ENCODE results near the gene KNDC1.
"Not testable (repeated sequence)": the region's sequence is repeated elsewhere in the genome, so short reads cannot be mapped to it uniquely, and the experiment has no call there.

Gene KNDC1

DNA sequence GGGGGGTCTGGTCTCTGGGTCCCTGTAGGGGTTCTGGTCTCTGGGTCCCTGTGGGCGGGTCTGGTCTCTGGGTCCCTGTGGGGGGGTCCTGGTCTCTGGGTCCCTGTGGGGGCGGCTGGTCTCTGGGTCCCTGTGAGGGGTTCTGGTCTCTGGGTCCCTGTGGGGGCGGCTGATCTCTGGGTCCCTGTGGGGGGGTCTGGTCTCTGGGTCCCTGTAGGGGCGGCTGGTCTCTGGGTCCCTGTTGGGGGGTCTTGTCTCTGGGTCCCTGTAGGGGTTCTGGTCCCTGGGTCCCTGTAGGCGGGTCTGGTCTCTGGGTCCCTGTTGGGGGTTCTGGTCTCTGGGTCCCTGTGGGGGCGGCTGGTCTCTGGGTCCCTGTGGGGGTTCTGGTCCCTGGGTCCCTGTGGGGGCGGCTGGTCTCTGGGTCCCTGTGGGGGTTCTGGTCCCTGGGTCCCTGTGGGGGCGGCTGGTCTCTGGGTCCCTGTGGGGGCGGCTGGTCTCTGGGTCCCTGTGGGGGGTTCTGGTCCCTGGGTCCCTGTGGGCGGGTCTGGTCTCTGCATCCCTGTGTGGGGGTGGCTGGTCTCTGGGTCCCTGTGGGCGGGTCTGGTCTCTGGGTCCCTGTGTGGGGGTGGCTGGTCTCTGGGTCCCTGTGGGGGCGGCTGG lies 22.4 kb upstream of the KNDC1 start:
- DNase-seq; in situ Hi-C loops (cut with HindIII; ENCODE audit: low pct_ligation_motif_present, low pct_unique_long_range_greater_than_20kb, low sequenced_read_pairs): not testable (repeated sequence)

DNA sequence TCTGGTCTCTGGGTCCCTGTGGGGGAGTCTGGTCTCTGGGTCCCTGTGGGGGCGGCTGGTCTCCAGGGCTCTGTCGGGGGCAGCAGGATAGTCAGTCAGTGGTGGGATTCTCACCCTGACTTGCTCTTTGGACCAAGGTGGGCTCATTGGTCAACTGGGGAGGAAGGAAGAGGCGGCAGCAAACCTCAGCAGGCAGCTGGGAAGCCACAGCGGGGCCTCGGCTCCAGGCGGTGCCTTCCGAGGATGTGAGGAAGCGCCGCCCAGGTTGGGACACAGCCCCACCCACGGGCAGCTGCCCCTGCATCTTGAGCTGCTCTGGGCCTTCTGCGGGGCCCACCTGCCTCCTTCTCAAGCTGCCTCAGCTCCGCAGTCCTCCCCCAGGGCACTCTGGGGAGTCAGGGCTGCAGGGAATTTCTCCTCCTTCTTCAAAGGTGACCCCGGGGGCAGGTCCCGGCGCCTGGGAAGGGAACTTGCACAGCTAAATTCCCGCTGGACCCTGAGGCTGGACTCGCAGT lies 20.4 kb upstream of the KNDC1 start:
- no peak for DNase-seq
- in situ Hi-C loops (cut with HindIII; ENCODE audit: low pct_ligation_motif_present, low pct_unique_long_range_greater_than_20kb, low sequenced_read_pairs) = no loop called here

DNA sequence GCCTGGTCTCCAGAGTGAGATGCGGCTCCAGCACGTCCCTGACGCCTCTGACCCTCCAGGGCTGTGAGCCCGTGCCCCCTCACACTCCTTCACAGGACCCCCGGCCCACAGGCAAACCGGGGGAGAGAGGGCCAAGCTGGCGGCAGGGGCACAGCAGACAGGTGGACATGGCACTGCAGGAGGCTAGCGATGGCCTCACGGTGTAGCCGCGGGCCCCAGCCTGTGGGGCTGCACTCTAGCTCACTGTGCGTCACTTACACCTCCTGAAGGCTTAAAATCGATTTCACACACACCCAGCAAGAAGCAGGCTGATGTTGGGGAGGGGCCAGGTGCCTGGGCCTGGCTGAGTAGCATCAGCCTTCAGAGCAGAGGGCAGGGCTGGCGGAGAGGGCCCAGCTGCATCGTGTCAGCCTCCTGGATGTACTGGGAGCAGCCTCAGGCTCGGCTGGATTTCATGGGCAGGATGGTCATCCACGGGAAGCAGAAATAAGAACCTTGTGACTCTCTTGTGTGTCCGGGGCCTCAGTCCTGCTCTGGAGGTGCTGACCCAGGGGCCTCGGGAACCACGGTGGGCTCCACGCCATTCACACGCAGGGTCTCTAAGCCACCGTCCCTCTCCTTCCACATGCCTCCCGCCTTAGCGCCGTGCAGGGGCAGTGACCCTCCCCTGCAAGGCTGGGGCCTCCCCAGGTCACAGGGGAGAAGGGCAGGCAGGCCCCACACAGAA lies 19.4 kb upstream of the KNDC1 start:
- in situ Hi-C loops (cut with HindIII; ENCODE audit: low pct_ligation_motif_present, low pct_unique_long_range_greater_than_20kb, low sequenced_read_pairs) = no loop called here
- no peak for DNase-seq

DNA sequence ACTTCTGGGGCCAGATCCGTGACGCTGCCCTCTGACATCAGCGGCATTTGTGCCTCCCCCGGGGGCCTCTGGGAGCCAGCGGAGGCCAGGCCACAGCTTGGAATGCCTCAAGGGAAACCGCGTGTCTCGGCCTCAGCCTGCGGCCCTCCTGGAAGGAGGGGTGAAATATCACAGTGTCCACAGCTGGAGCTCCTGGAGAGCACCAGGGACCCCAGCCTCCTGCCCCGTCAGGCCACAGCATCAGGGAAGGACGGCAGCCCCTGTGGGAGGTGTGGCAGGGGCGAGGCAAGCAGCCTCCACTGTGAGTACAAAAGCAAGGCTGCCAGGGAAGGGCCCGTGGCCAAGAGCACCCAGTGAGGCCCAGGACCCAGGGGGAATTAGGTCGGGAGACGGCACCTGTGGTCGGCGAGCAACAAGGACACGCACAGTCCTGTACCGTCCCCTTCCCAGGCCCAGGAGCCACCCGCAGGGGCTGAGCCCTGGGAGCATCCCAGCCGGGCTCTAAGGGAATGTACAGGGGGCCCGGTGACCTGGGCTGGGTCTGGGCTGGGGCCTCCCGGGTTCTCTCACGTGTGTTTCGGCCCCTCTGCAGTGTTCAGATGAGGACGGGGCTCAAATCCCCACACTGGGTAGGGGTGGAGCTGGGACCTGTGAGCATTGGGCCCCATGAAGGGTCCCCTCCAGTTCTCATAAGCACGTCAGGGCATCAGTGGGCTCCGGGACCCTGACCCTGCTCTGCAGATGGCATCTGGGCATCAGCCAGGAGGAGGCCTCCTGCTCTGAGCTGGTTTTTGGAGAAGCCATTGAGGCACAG lies 18.7 kb upstream of the KNDC1 start:
- no peak for DNase-seq
- in situ Hi-C loops (cut with HindIII; ENCODE audit: low pct_ligation_motif_present, low pct_unique_long_range_greater_than_20kb, low sequenced_read_pairs) = no loop called here

DNA sequence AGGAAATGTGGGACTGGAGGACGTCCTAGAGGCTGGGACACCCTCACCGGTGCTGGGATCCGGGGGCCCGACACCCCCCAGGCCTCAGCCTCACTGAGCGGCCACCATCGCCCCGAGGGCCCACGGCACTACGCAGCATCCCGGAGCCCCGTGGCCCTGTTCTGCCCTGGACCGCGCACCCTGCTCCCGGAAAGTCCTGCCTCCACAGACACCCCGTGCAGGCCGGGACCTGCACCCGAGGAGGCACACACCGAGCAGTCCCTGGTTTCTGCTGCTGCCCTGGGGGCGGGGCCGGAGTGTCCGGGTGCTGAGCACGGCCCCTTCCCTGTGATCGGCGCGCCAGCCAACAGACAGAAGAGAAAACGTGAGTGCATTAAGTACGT lies 18.1 kb upstream of the KNDC1 start:
- in situ Hi-C loops (cut with HindIII; ENCODE audit: low pct_ligation_motif_present, low pct_unique_long_range_greater_than_20kb, low sequenced_read_pairs) = no loop called here

DNA sequence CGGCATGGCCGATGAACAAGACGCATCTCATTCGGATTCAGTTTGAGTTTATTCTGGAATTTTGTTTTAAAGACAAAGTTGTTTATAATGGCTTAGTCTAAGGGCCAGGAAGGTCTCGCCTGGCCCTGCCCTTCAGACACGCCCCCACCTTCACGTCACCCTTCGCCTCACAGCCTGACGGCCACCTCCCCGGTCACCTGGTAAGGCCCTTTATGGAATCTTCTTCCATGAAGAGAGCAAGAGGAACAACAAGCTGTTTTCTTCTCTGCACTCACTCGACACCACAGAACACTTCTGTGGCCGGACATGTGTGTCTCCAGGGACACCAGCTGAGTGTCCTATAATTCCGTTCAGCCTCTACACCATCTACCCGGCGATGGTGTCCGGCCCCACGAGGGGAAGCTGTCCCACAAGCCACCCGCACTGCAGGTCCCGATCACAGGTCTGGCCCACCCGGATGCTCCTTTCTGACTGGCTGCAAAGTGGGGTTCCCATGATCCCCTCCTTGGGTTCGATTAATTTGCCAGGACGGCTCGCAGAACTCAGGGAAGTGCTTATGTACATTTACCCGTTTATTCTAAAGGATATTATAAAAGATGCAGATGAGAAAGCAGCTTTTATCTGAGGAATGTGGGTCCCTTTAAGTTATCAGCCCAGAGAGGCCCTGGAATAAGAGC lies 17.4 kb upstream of the KNDC1 start:
- no peak for DNase-seq
- in situ Hi-C loops (cut with HindIII; ENCODE audit: low pct_ligation_motif_present, low pct_unique_long_range_greater_than_20kb, low sequenced_read_pairs) = no loop called here

More for the DNA sequence above, 18.1 kb upstream of the KNDC1 start:
- DNase-seq = no peak

DNA sequence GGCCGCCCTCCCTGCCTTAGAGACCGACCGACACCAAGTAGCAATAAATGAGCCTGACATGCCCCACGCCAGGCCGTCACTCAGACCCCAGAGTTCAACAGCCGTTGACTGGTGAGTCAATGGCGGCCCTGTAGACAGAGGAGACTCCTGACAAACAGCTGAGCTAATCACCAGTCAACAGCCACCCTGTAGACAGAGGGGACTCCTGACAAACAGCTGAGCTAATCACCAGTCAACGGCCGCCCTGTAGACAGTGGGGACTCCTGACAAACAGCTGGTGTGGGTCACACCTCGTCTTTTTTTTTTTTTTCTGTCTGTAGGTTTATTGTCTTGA lies 16.9 kb upstream of the KNDC1 start:
- in situ Hi-C loops (cut with HindIII; ENCODE audit: low pct_ligation_motif_present, low pct_unique_long_range_greater_than_20kb, low sequenced_read_pairs) = no loop called here
- DNase-seq = no peak

DNA sequence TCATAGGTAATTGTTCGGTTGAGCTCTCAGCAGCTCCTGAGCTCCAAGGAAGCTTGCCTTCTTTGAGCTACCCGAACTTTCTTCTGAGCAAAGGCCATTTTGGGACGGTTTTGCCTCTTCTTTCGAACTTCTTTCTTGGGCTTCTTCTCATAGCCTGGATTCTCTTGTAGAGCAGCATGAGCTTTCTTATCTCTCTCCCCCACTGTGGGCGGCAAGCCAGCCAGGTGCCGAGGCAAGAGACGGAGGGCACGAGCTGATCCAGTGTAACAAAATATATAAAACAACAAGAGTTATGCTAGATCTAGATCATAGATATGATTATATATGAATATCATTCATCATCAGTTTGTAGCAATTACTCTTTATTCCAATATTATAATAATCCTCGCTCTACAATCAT lies 16.5 kb upstream of the KNDC1 start:
- no peak for DNase-seq
- in situ Hi-C loops (cut with HindIII; ENCODE audit: low pct_ligation_motif_present, low pct_unique_long_range_greater_than_20kb, low sequenced_read_pairs) = no loop called here

DNA sequence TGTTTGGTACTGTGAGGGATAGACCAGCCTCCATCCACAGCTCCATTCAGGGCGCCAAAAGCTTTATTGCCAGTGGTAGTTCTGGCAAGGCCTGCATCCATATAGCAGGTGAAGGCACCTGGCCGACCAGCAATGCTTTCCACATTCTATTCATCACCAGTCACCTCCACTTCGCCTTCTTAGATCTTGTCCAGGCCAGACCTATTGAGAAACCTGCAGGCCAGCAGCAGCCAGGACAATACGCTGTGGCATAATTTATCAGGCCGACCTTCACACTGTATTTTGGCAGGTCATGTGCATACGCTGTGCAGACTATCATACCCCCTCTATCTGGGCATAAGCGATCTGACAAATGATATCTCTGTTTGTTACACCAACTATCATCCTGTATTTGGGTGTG lies 15.2 kb upstream of the KNDC1 start:
- in situ Hi-C loops (cut with HindIII; ENCODE audit: low pct_ligation_motif_present, low pct_unique_long_range_greater_than_20kb, low sequenced_read_pairs) = no loop called here
- DNase-seq = no peak

DNA sequence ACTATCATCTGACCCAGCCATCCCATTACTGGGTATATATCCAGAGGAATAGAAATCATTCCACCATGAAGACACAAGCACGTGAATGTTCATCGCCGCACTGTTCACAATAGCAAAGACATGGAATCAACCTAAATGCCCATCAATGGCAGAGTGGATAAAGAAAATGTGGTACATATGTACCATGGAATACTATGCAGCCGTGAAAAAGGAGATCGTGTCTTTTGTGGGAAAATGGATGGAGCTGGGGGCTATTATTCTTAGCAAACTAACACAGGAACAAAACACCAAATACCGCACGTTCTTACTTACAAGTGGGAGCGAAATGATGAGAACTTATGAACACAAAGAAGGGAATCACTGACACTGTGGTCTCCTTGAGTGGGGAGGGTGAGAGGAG lies 9.8 kb upstream of the KNDC1 start:
- no peak for DNase-seq
- in situ Hi-C loops (cut with HindIII; ENCODE audit: low pct_ligation_motif_present, low pct_unique_long_range_greater_than_20kb, low sequenced_read_pairs) = no loop called here

DNA sequence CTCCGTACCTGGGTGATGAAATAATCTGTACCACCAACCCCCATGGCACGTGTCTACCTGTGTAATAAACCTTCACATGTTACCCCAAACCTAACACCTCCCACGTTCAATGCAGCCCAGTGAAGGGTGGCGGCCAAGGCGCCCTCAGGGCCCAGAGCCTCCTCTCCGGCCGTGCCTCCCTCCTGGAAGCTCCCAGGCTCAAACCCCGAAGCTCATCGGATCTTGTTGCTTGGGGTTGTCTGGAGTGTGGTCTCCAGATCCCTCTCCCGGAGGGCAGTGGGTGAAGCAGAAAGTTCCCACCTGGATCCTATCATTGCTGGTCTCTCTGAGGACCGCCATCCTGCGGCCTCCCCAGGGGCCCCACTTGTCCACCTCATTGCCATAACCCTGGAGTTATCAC lies 9.4 kb upstream of the KNDC1 start:
- no peak for DNase-seq
- in situ Hi-C loops (cut with HindIII; ENCODE audit: low pct_ligation_motif_present, low pct_unique_long_range_greater_than_20kb, low sequenced_read_pairs) = no loop called here

DNA sequence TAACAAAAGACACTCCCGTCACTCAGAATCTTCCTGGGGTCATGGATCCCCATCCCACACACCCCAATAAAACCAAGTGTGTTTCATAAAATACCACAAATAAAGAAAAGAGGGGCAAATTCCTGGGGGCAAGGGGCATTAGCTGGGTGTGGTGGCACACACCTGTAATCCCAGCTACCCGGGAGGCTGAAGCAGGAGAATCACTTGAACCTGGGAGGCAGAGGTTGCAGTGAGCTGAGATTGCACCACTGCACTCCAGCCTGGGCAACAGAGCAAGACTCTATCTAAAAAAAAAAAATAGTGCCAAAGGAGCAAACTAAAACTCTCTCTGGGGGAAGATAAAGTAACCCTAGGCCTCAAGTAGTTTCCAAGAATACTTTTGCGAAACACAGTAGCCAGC lies 8.9 kb upstream of the KNDC1 start:
- in situ Hi-C loops (cut with HindIII; ENCODE audit: low pct_ligation_motif_present, low pct_unique_long_range_greater_than_20kb, low sequenced_read_pairs); DNase-seq: not testable (repeated sequence)

DNA sequence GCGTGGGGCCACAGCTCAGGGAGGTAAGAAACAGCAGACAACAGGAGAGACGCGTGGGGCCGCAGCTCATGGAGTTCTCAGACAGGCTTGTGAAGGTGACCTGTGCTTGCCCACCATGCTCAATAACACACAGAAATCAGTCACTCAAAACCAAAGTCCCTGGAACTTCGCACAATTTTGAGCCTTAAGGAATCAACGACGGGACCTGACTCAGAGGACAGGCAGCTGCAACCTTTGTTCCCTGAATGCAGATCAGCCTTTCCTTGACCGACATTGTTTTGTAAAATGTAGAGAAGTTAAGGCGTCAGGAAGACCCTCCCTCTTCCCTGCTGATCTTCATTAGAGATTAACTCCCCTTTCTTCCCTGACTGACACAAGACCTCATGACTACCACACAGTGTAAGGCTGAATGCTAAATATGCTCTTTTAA lies 8.5 kb upstream of the KNDC1 start:
- in situ Hi-C loops (cut with HindIII; ENCODE audit: low pct_ligation_motif_present, low pct_unique_long_range_greater_than_20kb, low sequenced_read_pairs) = no loop called here
- DNase-seq = peak; percentile 44

DNA sequence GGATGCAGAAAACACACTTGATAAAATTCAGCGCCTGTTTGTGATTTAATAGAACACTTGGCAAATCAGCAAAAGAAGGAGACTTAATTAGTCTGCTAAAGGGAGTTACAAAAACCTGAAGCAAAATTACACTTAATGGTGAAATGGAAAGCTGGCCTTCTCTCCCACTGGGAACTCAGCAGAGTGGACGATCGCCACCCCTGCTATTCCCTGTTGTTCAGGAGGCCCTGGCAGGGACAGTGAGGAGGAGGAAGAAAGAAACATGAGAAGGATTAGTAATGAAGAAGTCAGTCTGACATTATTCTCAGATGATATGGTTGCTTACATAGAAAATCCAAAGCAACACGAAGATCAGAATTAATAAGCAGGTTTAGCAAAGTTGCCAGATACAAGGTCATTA lies 5.6 kb upstream of the KNDC1 start:
- DNase-seq = no peak
- in situ Hi-C loops (cut with HindIII; ENCODE audit: low pct_ligation_motif_present, low pct_unique_long_range_greater_than_20kb, low sequenced_read_pairs) = no loop called here

DNA sequence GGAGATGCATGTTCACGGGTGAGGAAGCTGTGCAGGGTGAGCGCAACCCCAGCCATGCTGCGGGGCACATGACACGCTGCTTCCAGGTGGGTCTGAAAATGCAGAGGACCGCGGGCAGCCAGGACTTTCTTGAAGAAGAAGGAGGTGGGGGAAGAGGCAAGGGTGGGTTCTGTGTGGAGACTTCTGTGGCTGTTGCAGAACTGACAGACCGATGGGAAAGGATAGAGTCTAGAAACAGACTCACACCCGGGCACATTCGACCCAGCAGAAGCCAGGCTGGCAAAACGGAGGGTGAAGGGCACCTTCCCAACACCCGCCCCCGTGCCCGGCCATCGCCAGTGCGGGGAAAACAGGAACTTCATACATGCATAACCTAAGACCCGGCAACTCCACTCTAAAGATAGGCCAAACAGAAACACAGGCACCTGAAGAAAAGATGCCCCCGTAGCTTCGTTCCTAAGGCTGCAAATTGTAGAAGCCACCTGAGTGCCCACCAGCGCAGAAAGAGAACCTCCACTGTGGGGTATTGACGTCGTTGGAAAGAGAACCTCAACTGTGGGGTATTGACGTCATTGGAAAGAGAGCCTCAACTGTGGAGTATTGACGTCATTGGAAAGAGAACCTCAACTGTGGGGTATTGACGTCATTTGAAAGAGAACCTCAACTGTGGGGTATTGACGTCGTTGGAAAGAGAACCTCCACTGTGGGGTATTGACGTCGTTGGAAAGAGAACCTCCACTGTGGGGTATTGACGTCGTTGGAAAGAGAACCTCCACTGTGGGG lies 4.8 kb upstream of the KNDC1 start:
- in situ Hi-C loops (cut with HindIII; ENCODE audit: low pct_ligation_motif_present, low pct_unique_long_range_greater_than_20kb, low sequenced_read_pairs) = no loop called here
- no peak for DNase-seq

DNA sequence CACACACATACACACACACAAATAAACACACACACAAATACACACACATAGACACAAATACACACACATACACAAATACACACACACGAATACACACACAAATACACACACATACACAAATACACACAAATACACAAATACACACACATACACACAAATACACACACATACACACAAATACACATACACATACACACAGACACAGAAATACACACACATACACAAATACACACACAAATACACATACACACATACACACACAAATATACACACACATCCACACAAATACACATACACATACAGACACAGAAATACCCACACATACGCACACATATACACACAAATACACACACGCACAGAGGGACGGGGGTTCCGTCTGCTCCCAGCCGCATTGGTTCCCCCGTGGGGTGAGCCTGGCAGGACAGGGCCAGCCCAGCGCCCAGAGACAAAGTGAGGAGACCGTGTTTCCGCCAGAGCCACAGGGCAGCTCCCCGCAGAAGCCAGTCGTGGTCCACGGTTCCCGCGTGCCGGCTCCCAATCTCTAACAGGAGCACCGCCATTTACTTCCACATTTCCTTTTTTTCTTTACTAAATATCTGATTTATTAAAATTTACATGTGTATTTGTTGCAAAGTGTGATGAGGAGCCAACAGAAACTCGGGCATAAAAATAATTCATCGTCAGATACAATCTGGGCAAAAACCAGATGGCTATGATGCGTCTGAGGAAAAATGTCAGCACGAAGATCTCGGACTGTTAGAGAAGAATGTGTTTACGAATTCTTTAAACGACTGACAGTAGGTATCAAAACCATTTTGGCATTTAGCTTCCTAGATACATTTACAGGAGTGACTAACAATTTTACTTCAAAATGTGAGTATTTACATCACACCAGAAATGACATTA lies 3.1 kb upstream of the KNDC1 start:
- no peak for DNase-seq
- in situ Hi-C loops (cut with HindIII; ENCODE audit: low pct_ligation_motif_present, low pct_unique_long_range_greater_than_20kb, low sequenced_read_pairs) = no loop called here

DNA sequence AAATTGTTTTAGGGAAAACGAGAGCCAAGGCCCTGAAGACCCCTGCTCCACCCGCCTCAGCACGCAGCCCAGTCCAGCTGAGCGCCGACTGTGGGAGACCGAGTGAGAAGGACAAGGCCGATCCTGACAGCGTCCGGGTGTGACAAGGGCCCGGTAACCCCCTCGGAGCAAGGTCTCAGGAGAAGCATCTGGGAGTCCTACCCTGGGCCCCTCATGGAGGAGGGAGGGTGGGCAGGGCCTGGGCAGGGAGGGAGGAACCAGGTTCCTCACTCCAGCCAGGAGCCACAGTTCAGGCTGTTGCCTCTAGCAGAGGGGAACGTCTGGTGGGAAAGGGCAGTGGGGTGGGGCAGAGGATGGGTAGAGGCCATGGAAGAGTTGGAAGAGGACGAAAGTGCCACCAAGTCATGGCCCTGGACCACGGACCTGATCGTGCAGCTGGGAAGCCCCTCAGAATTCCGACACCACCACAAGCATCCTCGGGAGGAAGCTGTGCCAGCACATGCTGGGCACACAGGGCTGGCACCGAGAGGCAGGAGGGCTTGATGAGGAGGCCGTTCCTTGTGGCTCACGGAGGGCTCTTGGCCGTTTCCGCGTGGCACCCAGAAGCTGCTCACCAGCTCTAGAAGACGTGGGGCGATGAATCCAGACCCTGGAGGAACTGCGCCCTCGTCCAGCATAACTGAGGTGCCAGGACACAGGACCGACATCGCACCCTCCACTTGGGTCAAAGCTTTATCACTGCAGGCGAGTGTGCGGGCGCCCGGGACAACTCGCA lies 2.2 kb upstream of the KNDC1 start:
- in situ Hi-C loops (cut with HindIII; ENCODE audit: low pct_ligation_motif_present, low pct_unique_long_range_greater_than_20kb, low sequenced_read_pairs) = no loop called here

More for the DNA sequence above, 2.2 kb upstream of the KNDC1 start:
- DNase-seq = no peak
